ENCODE measurements around the gene BMERB1. TPM values are rescaled to one million over a fixed set of nuclear protein-coding genes. Genes with fewer than 3 reads are reported as not detected.
"Not testable (repeated sequence)": the region's sequence is repeated elsewhere in the genome, so short reads cannot be mapped to it uniquely, and the experiment has no call there.

Gene BMERB1
- total RNA-seq, 1 donor = 105 TPM

- H3K4me3 ChIP-seq (ENCODE audit: low read depth, low read length) = no peak overlapping the region
- TF ChIP-seq, protein P1, sequence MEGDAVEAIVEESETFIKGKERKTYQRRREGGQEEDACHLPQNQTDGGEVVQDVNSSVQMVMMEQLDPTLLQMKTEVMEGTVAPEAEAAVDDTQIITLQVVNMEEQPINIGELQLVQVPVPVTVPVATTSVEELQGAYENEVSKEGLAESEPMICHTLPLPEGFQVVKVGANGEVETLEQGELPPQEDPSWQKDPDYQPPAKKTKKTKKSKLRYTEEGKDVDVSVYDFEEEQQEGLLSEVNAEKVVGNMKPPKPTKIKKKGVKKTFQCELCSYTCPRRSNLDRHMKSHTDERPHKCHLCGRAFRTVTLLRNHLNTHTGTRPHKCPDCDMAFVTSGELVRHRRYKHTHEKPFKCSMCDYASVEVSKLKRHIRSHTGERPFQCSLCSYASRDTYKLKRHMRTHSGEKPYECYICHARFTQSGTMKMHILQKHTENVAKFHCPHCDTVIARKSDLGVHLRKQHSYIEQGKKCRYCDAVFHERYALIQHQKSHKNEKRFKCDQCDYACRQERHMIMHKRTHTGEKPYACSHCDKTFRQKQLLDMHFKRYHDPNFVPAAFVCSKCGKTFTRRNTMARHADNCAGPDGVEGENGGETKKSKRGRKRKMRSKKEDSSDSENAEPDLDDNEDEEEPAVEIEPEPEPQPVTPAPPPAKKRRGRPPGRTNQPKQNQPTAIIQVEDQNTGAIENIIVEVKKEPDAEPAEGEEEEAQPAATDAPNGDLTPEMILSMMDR (IDR thresholded peaks at IDR 0.05; ENCODE audit: insufficient read depth, low read length) = no peak
- no peak for DNase-seq (ENCODE audit: low read depth)
Observed at GRCh38 chr16:15538507-15538906, 104.1 kb downstream of the BMERB1 start.

GRCh38 chr16:15539197-15539596, 104.8 kb downstream of the BMERB1 start:
- H3K4me3 ChIP-seq (ENCODE audit: low read depth, low read length) = no peak overlapping the region
- no peak for DNase-seq (ENCODE audit: low read depth)
- TF ChIP-seq, protein P1 (IDR thresholded peaks at IDR 0.05; ENCODE audit: insufficient read depth, low read length) = no peak

DNA sequence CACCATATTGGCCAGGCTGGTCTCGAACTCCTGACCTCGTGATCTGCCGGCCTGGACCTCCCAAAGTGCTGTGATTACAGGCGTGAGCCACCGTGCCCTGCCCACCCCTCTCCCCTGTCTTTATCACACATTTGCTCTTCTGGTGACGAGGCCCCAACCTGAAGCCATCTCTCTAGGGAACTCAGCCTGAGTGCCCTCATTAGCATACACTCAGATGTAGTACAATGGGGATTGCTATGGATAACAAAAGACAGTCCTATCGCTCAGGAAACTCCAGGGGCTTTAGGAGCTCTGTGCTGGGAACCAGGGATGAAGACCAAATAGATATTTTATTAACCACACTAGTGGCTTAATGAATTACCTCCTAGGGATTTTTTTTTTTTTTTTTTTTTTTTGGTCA, 107.9 kb downstream of the BMERB1 start:
- DNase-seq (ENCODE audit: low read depth) = no peak
- TF ChIP-seq, protein P1 (IDR thresholded peaks at IDR 0.05; ENCODE audit: insufficient read depth, low read length) = no peak
- H3K4me3 ChIP-seq (ENCODE audit: low read depth, low read length) = no peak overlapping the region

DNA sequence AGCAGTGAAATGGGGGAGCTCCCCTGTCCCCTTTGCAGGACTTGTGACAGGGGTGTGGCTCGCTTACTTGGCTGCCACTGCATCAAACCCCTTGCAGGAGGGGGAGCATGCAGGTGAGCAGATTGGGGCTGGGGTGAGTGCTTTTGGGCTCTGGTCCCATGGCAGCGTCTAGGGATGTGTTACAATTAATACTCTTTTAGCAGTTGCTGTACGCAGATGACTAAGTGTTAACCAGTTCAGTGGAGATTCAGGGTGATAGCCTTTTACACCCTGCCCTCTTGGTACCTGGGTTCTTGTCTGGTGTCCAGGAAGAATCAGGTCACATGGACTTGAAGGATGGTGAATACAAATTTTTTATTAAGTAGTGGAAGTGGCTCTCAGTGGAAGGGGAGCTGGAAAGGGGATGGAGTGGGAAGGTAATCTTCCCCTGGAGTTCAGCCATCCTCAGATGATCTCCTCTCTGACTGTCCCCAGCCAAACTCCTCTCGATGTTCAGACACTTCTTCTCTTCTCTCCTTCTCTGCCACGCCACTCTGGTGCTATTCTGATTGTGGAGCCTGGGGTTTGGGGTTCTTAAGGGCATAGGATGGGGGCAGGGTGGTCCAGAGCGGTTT, 108.5 kb downstream of the BMERB1 start:
- H3K4me3 ChIP-seq (ENCODE audit: low read depth, low read length) = no peak overlapping the region
- TF ChIP-seq, protein P1 (IDR thresholded peaks at IDR 0.05; ENCODE audit: insufficient read depth, low read length) = no peak
- no peak for DNase-seq (ENCODE audit: low read depth)

DNA sequence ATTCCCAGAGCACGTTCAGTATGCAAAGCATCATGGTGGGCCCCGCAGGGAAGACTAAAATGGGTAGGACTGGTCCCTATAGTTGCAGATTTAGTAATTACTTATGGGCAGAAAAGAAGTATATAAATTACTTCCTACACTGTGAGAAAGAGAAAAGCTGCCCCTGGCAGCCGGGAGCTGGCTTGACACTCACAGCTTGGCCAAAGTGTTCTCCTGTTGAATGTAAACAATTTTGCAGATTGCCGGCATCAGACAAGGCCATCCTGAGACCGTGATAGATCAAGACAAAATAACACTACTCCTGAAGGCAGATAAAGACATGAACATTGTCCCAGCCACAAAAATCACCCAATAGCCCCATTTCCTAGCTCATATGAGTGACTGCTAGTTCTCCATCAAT, 110.0 kb downstream of the BMERB1 start:
- H3K4me3 ChIP-seq (ENCODE audit: low read depth, low read length) = no peak overlapping the region
- TF ChIP-seq, protein P1 (IDR thresholded peaks at IDR 0.05; ENCODE audit: insufficient read depth, low read length) = no peak
- no peak for DNase-seq (ENCODE audit: low read depth)

DNA sequence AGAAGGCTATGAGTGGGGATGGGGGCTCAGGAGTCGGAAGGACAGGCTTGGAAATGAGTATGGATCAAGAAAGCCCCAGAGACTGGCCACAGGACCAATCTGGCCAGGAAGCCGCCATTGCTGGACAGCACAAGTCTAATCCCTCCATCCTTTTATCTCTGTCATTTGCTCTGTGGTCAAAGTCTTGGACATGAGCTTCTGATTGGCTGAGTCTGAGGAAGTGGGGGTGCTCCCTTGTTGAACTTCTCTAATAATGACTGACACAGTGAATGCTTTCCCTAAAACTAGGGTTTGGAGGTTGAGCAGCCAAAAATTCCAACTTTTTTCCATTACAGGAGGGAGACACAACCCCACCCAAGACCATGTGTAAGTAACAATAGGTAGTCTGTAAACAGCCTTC, 111.2 kb downstream of the BMERB1 start:
- TF ChIP-seq, protein P1 (IDR thresholded peaks at IDR 0.05; ENCODE audit: insufficient read depth, low read length) = no peak
- H3K4me3 ChIP-seq (ENCODE audit: low read depth, low read length) = no peak overlapping the region
- no peak for DNase-seq (ENCODE audit: low read depth)

DNA sequence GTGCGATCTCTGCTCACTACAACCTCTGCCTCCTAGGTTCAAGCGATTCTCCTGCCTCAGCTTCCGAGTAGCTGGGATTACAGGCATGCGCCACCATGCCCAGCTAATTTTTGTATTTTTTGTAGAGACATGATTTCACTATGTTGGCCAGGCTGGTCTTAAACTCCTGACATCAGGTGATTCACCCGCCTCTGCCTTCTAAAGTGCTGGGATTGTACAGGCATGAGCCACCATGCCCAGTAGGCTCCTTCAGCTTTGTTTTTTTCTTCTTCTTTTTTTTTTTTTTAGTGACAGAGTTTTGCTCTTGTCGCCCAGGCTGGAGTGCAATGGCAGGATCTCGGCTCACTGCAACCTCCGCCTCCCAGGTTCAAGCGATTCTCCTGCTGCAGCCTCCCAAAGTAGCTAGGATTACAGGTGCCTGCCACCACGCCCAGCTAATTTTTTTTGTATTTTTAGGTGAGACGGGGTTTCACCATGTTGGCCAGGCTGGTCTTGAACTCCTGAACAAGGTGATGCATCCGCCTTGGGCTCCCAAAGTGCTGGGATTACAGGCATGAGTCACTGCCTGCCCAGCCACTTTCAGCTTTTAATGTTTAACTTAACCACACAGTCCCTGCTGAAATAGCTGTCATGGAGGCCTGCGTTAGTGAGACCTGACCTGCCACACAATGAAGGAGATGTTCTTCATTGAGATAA, 112.8 kb downstream of the BMERB1 start:
- DNase-seq (ENCODE audit: low read depth); H3K4me3 ChIP-seq (ENCODE audit: low read depth, low read length): not testable (repeated sequence)
